Activated B cell treated with CpG ODN at 0.5 μM for 24 hours (primary cell): ENCODE results near the gene PRDM16. TPM values are rescaled to one million over a fixed set of nuclear protein-coding genes. Genes with fewer than 3 reads are reported as not detected.

ENCODE experiments used
- ATAC-seq: fragments of 200-7000 bp; cut with Tn5 transposase; one replicate; pipeline ENCODE4 v1.10.0; 2021; ENCODE audit warnings: low read depth, mild to moderate bottlenecking, moderate library complexity
- CTCF ChIA-PET: fragments of 350-600 bp; sonication (Branson Sonifier 250); formaldehyde crosslinking; loops from one replicate; lab custom pipeline; 2021; ENCODE audit warnings: antibody characterized with exemption; lab: Charles Lee
- POLR2A ChIA-PET: fragments of 350-600 bp; sonication (Branson Sonifier 250); formaldehyde crosslinking; loops from one replicate; lab custom pipeline; 2021; ENCODE audit warnings: antibody characterized with exemption; lab: Charles Lee
- DNase-seq: peaks from one replicate; pipeline ENCODE4 v3.0.0; 2022
- H3K27ac Mint-ChIP-seq: one replicate; pipeline ENCODE4 v1.8.0; 2020; ENCODE audit warnings: mixed read lengths
- H3K27me3 Mint-ChIP-seq: one replicate; pipeline ENCODE4 v1.8.0; 2021; ENCODE audit warnings: mixed read lengths
- H3K36me3 Mint-ChIP-seq: one replicate; pipeline ENCODE4 v1.8.0; 2021; ENCODE audit warnings: low read depth, mixed read lengths
- H3K4me1 Mint-ChIP-seq: one replicate; pipeline ENCODE4 v1.8.0; 2021; ENCODE audit warnings: mixed read lengths
- H3K4me3 Mint-ChIP-seq: one replicate; pipeline ENCODE4 v1.8.0; 2020; ENCODE audit warnings: mild to moderate bottlenecking, mixed read lengths
- H3K9me3 Mint-ChIP-seq: one replicate; pipeline ENCODE4 v1.8.0; 2020; ENCODE audit warnings: mixed read lengths
- CTCF ChIP-seq: fragments of 200-600 bp; IDR thresholded peaks from one replicate; pipeline ENCODE4 v1.8.0; 2022; ENCODE audit warnings: antibody characterized with exemption, mild to moderate bottlenecking
- intact Hi-C: fragments of 100-400 bp; cut with micrococcal nuclease; formaldehyde crosslinking; loops from one replicate; pipeline ENCODE4 v1.15.1; 2024
- total RNA-seq: library from RNA; stranded (reverse); gene quantifications from 2 replicates; pipeline ENCODE4 v1.2.3, GENCODE V29; 2022

Gene PRDM16
- total RNA-seq, 1 donor from 2014 or later = not detected

GRCh38 chr1:3469849-3470649 lies 401.0 kb downstream of the PRDM16 start:
- Mint-ChIP-seq H3K4me3 (no peak overlapping the region), H3K9me3 (no peaks in the 10 kb centered on the region), H3K27me3 (peaks cover 4% of the 10 kb centered on the region), H3K36me3 (no peaks in the 10 kb centered on the region), H3K27ac (no peak overlapping the region), H3K4me1 (peaks cover 3% of the 10 kb centered on the region)
- ChIA-PET POLR2A (no interaction called here), CTCF (no interaction called here)
- TF ChIP-seq CTCF = no peak
- no peak for ATAC-seq
- intact Hi-C loops = no loop called here
- DNase-seq = no peak

GRCh38 chr1:3470650-3471355 lies 401.8 kb downstream of the PRDM16 start:
- Mint-ChIP-seq H3K27ac (no peak overlapping the region), H3K4me1 (peaks cover 2% of the 10 kb centered on the region), H3K27me3 (peaks cover 2% of the 10 kb centered on the region), H3K36me3 (no peaks in the 10 kb centered on the region), H3K4me3 (no peak overlapping the region), H3K9me3 (no peaks in the 10 kb centered on the region)
- TF ChIP-seq CTCF = no peak
- no peak for ATAC-seq
- intact Hi-C loops = no loop called here
- no peak for DNase-seq
- ChIA-PET CTCF (no interaction called here), POLR2A (no interaction called here)

- H3K9me3 Mint-ChIP-seq = no peaks in the 10 kb centered on the region
- ATAC-seq = no peak
- no peak for TF ChIP-seq CTCF
- intact Hi-C loops = no loop called here
- H3K27me3 Mint-ChIP-seq = peaks cover 2% of the 10 kb centered on the region
- CTCF ChIA-PET = no interaction called here
- H3K36me3 Mint-ChIP-seq = no peaks in the 10 kb centered on the region
- POLR2A ChIA-PET = no interaction called here
- H3K4me3 Mint-ChIP-seq = no peak overlapping the region
- H3K27ac Mint-ChIP-seq = no peak overlapping the region
- no peaks in the 10 kb centered on the region for H3K4me1 Mint-ChIP-seq
- DNase-seq = no peak
These were observed 402.5 kb downstream of the PRDM16 start for GRCh38 chr1:3471356-3472087.

- ChIA-PET CTCF (no interaction called here), POLR2A (no interaction called here)
- no peaks in the 10 kb centered on the region for H3K9me3 Mint-ChIP-seq
- H3K36me3 Mint-ChIP-seq = no peaks in the 10 kb centered on the region
- no peak for DNase-seq
- no peaks in the 10 kb centered on the region for H3K4me1 Mint-ChIP-seq
- H3K4me3 Mint-ChIP-seq = no peak overlapping the region
- no peaks in the 10 kb centered on the region for H3K27me3 Mint-ChIP-seq
- intact Hi-C loops = no loop called here
- no peak for ATAC-seq
- no peak overlapping the region for H3K27ac Mint-ChIP-seq
- TF ChIP-seq CTCF = no peak
These were observed 403.3 kb downstream of the PRDM16 start for GRCh38 chr1:3472088-3472850.
